Fibroblast of pulmonary artery (primary cell): ENCODE results near the gene SCAF1.

Experiments
- DNase-seq: peaks from one replicate; pipeline ENCODE4 v3.0.0-alpha.2; 2010; ENCODE audit warnings: low read depth
- H3K4me3 ChIP-seq: replicated peaks from 2 replicates; pipeline ENCODE4 v1.5.1; 2011; ENCODE audit warnings: low read depth, mild to moderate bottlenecking, control low read depth, low read length, moderate library complexity
- TF ChIP-seq, protein P1 (sequence below): IDR thresholded peaks from 2 replicates; pipeline ENCODE4 v1.5.1; 2011; ENCODE audit warnings: mild to moderate bottlenecking, control low read depth, low read length, inconsistent platforms; ENCODE audit errors: missing control alignments

SCAF1 gene

DNA sequence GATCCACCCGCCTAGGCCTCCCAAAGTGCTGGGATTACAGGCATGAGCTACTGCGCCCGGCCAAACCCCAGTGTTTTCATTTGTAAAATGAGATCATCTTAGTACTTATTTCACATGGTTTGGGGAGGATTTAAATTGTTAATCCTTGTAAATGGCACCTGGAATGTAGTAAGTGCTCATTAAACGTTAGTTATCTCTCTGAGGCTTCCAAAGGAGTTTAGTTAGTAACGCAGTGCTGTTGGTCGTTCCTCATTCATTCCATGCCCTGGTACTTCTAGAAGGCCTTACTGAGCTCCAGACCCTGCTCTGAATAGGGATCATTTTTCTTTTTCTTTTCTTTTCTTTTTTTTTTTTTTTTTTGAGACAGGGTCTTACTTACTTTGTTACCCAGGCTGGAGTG, 54.1 kb downstream of the SCAF1 start:
- no peak for DNase-seq
- H3K4me3 ChIP-seq, result no peak overlapping the region
- TF ChIP-seq, protein P1, sequence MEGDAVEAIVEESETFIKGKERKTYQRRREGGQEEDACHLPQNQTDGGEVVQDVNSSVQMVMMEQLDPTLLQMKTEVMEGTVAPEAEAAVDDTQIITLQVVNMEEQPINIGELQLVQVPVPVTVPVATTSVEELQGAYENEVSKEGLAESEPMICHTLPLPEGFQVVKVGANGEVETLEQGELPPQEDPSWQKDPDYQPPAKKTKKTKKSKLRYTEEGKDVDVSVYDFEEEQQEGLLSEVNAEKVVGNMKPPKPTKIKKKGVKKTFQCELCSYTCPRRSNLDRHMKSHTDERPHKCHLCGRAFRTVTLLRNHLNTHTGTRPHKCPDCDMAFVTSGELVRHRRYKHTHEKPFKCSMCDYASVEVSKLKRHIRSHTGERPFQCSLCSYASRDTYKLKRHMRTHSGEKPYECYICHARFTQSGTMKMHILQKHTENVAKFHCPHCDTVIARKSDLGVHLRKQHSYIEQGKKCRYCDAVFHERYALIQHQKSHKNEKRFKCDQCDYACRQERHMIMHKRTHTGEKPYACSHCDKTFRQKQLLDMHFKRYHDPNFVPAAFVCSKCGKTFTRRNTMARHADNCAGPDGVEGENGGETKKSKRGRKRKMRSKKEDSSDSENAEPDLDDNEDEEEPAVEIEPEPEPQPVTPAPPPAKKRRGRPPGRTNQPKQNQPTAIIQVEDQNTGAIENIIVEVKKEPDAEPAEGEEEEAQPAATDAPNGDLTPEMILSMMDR, result no peak

DNA sequence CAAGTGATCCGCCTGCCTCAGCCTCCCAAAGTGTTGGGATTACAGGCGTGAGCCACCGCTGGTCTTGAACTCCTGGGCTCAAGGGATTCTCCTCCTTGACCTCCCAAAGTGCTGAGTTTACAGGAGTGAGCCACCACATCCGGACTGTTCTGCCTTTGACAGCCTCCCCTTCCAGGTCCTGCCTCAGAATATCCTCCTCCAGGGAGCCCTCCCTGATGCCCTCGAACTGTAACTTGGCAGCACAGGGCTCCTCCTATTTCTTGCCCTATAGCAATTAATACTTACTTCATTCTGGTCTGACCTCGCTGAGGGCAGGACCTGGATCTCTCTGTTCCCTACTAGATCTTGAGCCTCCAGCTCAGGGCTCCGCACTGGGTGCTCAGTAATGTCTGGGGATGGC, 54.9 kb downstream of the SCAF1 start:
- TF ChIP-seq, protein P1, result no peak
- H3K4me3 ChIP-seq, result no peak overlapping the region
- no peak for DNase-seq

DNA sequence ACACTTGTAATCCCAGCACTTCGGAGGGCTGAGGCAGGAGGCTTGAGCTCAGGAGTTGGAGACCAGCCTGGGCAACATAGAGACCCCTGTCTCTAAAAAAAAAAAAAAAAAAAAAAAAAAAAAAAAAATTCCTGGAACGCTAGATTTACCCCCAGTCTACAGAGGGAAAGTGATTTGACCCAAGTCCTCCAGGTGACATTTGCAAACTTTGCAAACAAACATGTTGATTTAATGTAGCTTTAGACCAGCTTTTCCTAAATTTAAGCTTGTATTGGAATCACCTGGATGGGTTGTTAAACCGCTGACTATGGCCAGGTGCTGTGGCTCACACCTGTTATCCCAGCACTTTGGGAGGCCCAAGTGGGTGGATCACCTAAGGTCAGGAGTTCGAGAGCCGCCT, 57.4 kb downstream of the SCAF1 start:
- no peak for DNase-seq
- TF ChIP-seq, protein P1, result no peak
- no peak overlapping the region for H3K4me3 ChIP-seq

DNA sequence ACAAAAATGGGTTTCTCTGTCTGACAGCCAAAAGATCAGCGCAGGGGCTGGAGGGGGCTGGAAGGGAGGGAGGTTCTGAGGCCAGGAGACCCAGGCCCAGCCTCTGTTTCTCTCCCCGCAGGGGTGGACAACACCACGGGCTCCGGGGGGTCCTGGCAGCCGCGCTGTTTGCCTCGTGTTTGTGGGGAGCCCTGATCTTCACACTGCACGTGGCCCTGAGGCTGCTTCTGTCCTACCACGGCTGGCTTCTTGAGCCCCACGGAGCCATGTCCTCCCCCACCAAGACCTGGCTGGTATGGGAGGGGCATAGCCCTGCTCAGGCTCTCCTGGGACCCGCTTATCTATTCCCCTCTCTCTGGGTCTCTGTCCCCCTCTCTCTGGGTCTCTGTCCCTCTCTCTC, 58.6 kb downstream of the SCAF1 start:
- TF ChIP-seq, protein P1, result no peak
- no peak for DNase-seq

DNA sequence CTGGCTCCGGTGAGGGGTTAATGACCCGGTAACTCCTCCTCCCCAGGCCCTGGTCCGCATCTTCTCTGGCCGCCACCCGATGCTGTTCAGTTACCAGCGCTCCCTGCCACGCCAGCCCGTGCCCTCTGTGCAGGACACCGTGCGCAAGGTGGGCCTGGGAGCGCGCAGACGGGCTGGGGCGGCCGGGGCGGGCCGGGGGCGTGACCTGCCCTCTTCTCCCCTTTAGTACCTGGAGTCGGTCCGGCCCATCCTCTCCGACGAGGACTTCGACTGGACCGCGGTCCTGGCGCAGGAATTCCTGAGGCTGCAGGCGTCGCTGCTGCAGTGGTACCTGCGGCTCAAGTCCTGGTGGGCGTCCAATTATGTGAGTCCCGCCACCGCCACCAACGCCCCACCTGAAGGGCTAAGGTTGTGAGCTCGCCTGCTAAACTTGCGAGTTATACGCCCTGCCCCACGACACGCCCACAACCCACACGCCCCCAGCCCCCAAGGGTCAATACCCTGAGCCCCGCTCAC, 59.3 kb downstream of the SCAF1 start:
- DNase-seq, result no peak
- TF ChIP-seq, protein P1, result no peak
- H3K4me3 ChIP-seq, result no peak overlapping the region

More for the DNA sequence above, 58.6 kb downstream of the SCAF1 start:
- no peak overlapping the region for H3K4me3 ChIP-seq

DNA sequence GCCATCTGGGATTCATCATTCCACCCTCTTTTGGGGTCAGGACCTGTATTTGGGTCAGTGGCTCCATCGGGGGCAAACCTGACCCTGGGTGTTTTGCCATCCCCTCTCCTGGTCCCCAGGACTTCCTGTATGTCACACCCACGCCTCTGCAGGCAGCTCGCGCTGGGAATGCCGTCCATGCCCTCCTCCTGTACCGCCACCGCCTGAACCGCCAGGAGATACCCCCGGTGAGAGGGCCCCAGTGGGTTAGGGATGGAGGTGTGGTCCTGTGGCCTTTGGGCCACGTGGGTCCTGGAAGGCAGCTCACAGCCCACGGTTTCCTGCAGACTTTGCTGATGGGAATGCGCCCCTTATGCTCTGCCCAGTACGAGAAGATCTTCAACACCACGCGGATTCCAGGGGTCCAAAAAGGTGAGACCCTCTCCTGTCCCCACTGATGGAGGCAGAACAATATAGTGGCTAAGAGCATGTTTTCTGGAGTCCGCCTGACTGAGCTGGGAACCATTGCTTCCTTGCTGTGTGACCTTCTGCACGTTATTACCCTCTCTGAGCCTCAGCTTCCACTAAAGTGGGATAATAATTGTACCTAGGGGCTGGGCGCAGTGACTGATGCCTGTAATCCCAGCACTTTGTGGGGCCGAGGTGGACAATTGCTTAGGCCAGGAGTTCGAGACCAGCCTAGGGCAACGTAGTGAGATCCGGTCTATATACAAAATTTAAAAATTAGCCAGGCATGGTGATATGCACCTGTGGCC, 63.1 kb downstream of the SCAF1 start:
- no peak overlapping the region for H3K4me3 ChIP-seq
- DNase-seq, result no peak
- TF ChIP-seq, protein P1, result no peak

DNA sequence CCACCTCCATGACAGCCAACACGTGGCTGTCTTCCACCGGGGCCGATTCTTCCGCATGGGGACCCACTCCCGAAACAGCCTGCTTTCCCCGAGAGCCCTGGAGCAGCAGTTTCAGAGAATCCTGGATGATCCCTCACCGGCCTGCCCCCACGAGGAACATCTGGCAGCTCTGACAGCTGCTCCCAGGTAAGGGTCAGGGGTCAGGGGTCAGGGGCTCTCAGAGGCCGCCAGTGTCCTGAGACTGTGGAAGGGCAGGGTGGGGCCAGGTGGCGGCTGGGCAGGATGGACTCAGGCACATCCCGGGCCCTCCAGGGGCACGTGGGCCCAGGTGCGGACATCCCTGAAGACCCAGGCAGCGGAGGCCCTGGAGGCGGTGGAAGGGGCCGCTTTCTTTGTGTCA, 63.9 kb downstream of the SCAF1 start:
- TF ChIP-seq, protein P1, result no peak
- DNase-seq, result no peak
- no peak overlapping the region for H3K4me3 ChIP-seq
